SJSA1 (cell line): Measurements from ENCODE around the gene RAI2. TPM values are rescaled to one million over a fixed set of nuclear protein-coding genes. Genes with fewer than 3 reads are reported as not detected.
"Not testable (repeated sequence)": the region's sequence is repeated elsewhere in the genome, so short reads cannot be mapped to it uniquely, and the experiment has no call there.

Experiments
- DNase-seq, 2 experiments: peaks; one replicate each; pipeline ENCODE4 v3.0.0-alpha.2; 2015 to 2020; ENCODE audit warnings: low spot score in 2 of 2, low read depth in 1 of 2
- H3K27ac ChIP-seq: fragments of 250-450 bp; sonication (Bioruptor Pico); 2 replicates; pipeline ENCODE4 v1.5.1; 2020; ENCODE audit warnings: mild to moderate bottlenecking, moderate library complexity
- H3K27me3 ChIP-seq: fragments of 250-450 bp; sonication (Bioruptor Pico); replicated peaks from 2 replicates; pipeline ENCODE4 v1.5.1; 2020; ENCODE audit warnings: mild to moderate bottlenecking, moderate library complexity
- H3K36me3 ChIP-seq: fragments of 250-450 bp; sonication (Bioruptor Pico); 2 replicates; pipeline ENCODE4 v1.5.1; 2020; ENCODE audit warnings: mild to moderate bottlenecking
- H3K4me1 ChIP-seq: fragments of 250-450 bp; sonication (Bioruptor Pico); replicated peaks from 2 replicates; pipeline ENCODE4 v1.6.1; 2021; ENCODE audit warnings: mild to moderate bottlenecking
- H3K4me3 ChIP-seq: fragments of 250-450 bp; sonication (Bioruptor Pico); 2 replicates; pipeline ENCODE4 v1.5.1; 2020; ENCODE audit warnings: mild to moderate bottlenecking
- H3K9me3 ChIP-seq: fragments of 250-450 bp; sonication (Bioruptor Pico); replicated peaks from 2 replicates; pipeline ENCODE4 v1.5.1; 2020; ENCODE audit warnings: mild to moderate bottlenecking
- total RNA-seq: library from RNA; depleted of rRNA; stranded (reverse); fragments of >200 nt; shearing (Covaris generic); gene quantifications from 2 replicates; pipeline ENCODE4 v1.2.3, GENCODE V29; 2014

Gene RAI2
- total RNA-seq, 1 experiment from 2014 or later = 0.13 TPM

DNA sequence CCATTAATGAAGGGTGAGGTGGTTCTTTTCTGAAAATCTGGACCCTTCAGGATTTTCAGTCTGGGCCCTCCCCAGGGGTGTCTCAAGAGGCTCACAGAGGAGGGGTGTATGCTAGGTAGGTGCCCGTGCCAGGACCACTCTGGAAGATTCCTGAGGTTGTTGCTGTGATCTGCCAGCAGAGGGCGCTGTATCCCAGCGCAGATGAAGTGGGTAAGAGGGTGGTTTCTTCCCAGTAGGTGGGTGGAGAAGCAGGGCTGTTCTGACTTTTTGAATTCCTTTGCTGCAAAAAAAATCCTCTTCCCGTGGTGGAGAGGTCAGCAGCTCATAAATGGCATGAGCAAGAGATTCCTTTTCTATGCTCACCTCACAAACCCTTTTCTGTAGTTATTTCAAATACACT is 72.7 kb downstream of the RAI2 start:
- no peaks in the 10 kb centered on the region for H3K27me3 ChIP-seq
- H3K4me1 ChIP-seq = no peaks in the 10 kb centered on the region
- H3K4me3 ChIP-seq = no peak overlapping the region
- peak in 1 of 2 experiments; percentile 19 for DNase-seq
- no peak overlapping the region for H3K27ac ChIP-seq
- no peaks in the 10 kb centered on the region for H3K36me3 ChIP-seq
- no peaks in the 10 kb centered on the region for H3K9me3 ChIP-seq

DNA sequence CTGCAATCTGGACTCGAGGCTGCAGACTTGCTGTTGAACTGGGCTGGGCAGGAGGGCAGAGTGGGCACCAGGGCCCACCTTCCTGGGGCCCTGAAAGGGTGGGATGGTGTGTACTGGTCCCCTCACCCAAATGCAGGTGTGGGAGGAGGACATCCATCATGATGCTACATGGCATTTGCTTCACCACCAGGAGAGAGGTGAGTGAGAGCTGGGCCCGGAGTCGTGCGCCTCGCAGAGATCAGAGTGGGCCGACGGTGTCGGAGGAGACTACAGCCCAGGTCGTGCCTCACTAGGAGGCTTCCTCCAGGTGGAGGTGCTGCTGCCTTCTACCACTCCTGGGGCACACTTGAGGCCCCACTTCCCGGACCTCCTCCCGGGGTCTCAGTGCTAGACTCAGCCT is 73.5 kb downstream of the RAI2 start:
- no peaks in the 10 kb centered on the region for H3K36me3 ChIP-seq
- no peak overlapping the region for H3K4me3 ChIP-seq
- no peak overlapping the region for H3K27ac ChIP-seq
- no peaks in the 10 kb centered on the region for H3K27me3 ChIP-seq
- no peaks in the 10 kb centered on the region for H3K9me3 ChIP-seq
- no peak for DNase-seq
- no peaks in the 10 kb centered on the region for H3K4me1 ChIP-seq

DNA sequence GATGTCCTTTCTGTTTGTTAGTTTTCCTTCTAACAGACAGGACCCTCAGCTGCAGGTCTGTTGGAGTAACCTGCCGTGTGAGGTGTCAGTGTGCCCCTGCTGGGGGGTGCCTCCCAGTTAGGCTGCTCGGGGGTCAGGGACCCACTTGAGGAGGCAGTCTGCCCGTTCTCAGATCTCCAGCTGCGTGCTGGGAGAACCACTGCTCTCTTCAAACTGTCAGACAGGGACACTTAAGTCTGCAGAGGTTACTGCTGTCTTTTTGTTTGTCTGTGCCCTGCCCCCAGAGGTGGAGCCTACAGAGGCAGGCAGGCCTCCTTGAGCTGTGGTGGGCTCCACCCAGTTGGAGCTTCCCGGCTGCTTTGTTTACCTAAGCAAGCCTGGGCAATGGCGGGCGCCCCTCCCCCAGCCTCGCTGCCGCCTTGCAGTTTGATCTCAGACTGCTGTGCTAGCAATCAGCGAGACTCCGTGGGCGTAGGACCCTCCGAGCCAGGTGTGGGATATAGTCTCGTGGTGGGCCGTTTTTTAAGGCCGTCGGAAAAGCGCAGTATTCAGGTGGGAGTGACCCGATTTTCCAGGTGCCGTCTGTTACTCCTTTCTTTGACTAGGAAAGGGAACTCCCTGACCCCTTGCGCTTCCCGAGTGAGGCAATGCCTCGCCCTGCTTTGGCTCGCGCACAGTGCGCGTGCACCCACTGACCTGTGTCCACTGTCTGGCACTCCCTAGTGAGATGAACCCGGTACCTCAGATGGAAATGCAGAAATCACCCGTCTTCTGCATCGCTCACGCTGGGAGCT is 74.3 kb downstream of the RAI2 start:
- not testable (repeated sequence) for DNase-seq, H3K9me3 ChIP-seq, H3K36me3 ChIP-seq, H3K27me3 ChIP-seq, H3K4me1 ChIP-seq, H3K4me3 ChIP-seq, H3K27ac ChIP-seq

DNA sequence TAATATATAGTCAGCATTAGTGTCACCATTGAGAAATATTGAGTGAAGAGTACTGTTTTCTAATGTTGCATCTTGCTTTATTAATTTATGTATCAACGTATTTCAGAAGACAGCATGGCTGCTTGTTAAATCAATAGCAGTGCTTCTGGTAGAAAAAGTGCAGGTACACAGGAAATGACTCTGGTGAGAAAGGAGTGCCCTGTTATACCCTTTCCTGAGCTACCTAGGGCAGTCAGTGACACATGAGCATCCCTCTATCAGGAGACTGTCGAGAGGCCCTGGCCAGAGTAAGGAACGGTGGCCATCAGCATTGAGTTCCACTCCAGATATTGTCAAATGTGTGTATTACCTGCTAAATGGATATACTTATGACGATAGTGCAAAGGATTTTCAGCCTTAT is 81.7 kb downstream of the RAI2 start:
- no peak overlapping the region for H3K4me3 ChIP-seq
- H3K27me3 ChIP-seq = no peaks in the 10 kb centered on the region
- no peaks in the 10 kb centered on the region for H3K36me3 ChIP-seq
- no peak for DNase-seq
- no peak overlapping the region for H3K27ac ChIP-seq
- H3K4me1 ChIP-seq = no peaks in the 10 kb centered on the region
- no peaks in the 10 kb centered on the region for H3K9me3 ChIP-seq

DNA sequence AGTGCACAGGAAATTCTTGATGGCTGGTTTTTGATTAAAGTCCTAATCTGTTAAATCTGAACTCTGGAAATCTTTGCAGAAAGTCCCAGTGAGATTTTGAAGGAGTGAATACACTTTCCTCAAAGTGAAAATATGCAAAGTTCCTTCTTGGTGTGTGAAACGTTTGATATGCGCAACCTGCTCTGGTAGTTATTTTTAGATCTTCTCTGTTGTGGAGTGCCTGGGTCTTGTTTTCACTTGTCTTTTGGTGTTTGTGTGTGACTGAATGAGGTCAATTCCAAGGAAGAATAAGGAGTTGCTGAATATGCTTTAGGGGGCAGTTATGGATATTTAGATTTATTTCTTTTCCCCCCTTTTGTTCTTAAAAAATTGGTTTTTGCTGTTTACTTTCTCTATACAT is 82.1 kb downstream of the RAI2 start:
- Histone ChIP-seq H3K27me3 (no peaks in the 10 kb centered on the region), H3K4me3 (no peak overlapping the region), H3K9me3 (no peaks in the 10 kb centered on the region), H3K4me1 (no peaks in the 10 kb centered on the region), H3K27ac (no peak overlapping the region), H3K36me3 (no peaks in the 10 kb centered on the region)
- no peak for DNase-seq

DNA sequence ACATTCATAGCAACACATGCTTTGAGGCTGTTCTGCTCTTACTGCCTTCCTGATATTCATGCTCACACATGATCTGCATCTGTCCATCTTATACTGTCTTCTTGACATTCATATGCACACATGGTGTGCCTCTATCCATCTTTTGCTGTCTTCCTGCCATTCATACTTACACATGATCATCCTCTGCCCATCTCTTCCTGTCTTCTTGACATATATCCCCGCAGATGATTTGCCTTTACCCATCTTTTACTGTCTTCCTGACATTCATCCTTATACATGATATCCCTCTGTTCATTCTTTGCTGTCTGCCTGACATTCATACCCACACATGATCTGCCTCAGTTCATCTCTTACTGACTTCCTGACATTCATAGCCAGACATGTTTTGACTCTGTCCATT is 87.0 kb downstream of the RAI2 start:
- Histone ChIP-seq H3K9me3 (no peaks in the 10 kb centered on the region), H3K4me3 (no peak overlapping the region), H3K4me1 (no peaks in the 10 kb centered on the region), H3K36me3 (no peaks in the 10 kb centered on the region), H3K27me3 (no peaks in the 10 kb centered on the region), H3K27ac (no peak overlapping the region)
- DNase-seq = no peak

DNA sequence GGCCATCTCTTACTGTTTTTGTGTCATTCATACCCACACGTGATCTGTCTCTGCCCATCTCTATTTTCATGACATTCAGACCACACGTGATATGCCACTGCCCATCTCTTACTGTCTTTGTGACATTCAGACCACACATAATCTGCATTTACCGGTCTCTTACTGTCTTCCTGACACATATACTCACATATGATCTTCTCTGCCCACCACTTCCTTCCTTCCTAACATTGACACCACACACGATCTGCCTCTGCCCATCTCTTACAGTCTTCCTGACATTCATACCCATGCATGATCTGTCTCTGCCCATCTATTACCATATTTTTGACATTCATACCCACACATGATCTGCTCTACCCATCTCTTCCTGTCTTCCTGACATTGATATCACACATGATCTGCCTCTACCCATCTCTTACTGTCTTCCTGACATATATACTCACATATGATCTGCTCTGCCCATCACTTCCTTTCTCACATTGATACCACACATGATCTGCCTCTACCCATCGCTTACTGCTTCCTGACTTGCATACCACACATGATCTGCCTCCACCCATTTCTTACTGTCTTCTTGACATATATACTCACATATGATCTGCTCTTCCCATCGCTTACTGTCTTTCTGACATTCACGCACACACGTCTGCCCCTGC is 87.7 kb downstream of the RAI2 start:
- Histone ChIP-seq H3K36me3 (no peaks in the 10 kb centered on the region), H3K27ac (no peak overlapping the region)

DNA sequence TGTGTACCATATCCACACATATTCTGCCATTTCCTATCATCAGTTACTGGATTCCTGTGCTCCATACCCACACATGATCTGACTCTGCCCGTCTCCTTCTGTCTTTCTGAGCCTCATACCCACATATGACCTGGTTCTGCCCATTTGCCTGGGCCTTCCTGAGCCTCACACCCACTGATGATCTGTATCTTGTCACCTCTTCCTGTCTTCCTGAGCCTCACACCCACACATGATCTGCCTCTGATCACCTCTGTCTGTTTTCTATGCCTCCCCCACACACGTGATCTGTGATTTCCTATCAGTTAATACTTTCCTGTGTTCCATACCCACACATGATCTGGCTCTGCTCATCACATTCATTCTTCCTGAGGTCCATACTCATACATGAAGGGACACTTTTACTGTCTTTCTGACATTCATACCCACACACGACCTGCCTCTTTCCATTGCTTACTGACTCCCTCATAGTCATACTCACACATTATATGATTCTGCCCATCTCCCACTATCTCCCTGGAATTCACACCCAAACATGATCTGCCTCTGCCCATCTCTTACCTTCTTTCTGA is 91.3 kb downstream of the RAI2 start:
- DNase-seq = no peak
- Histone ChIP-seq H3K27me3 (no peaks in the 10 kb centered on the region), H3K27ac (no peak overlapping the region), H3K4me1 (no peaks in the 10 kb centered on the region), H3K9me3 (no peaks in the 10 kb centered on the region), H3K4me3 (no peak overlapping the region), H3K36me3 (no peaks in the 10 kb centered on the region)

More for the DNA sequence above, 87.7 kb downstream of the RAI2 start:
- no peaks in the 10 kb centered on the region for H3K9me3 ChIP-seq
- no peak for DNase-seq
- H3K4me3 ChIP-seq = no peak overlapping the region
- no peaks in the 10 kb centered on the region for H3K4me1 ChIP-seq
- H3K27me3 ChIP-seq = no peaks in the 10 kb centered on the region

DNA sequence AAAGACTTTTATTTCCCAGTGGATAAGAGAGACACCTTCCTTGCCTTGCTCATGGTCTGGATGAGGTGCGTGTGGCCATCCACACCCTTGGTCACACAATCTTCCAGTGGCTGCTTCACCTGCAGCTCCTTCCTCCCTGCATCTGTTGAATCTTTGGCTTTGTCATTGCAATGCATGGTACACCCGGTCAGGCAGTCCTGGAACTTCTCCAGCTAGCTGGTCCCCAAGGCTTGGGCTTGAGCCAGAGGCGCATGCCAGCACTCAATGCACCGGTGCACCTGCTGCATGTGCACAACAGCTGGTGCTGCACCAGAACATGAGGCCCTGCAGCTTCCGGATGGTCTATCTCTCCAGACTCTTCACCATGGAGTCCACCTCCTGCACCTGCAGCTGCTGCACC is 92.1 kb downstream of the RAI2 start:
- no peak for DNase-seq
- H3K27ac ChIP-seq = no peak overlapping the region
- no peaks in the 10 kb centered on the region for H3K9me3 ChIP-seq
- no peak overlapping the region for H3K4me3 ChIP-seq
- no peaks in the 10 kb centered on the region for H3K36me3 ChIP-seq
- H3K27me3 ChIP-seq = no peaks in the 10 kb centered on the region
- no peaks in the 10 kb centered on the region for H3K4me1 ChIP-seq

DNA sequence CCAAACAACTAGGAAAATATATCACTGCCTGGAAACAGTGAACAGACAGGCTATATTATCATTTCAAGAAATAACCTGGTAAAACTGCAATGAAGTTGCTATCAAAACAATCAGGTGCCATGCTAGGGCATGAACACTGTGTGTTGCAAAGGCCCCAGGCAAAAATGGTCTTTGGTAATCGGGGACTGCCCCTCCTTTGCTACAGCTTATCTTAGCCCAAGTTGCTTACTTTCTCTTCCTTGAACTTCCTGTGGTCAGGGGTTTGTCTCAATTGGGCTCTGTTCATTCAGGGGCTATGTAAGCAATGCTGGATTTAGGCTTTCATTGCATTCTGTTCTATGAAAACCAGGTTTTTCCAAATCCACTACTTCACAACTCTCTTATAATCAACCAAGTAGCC is 93.4 kb downstream of the RAI2 start:
- Histone ChIP-seq H3K36me3 (no peaks in the 10 kb centered on the region), H3K4me1 (no peaks in the 10 kb centered on the region), H3K27me3 (no peaks in the 10 kb centered on the region), H3K9me3 (no peaks in the 10 kb centered on the region), H3K4me3 (no peak overlapping the region), H3K27ac (no peak overlapping the region)
- no peak for DNase-seq

DNA sequence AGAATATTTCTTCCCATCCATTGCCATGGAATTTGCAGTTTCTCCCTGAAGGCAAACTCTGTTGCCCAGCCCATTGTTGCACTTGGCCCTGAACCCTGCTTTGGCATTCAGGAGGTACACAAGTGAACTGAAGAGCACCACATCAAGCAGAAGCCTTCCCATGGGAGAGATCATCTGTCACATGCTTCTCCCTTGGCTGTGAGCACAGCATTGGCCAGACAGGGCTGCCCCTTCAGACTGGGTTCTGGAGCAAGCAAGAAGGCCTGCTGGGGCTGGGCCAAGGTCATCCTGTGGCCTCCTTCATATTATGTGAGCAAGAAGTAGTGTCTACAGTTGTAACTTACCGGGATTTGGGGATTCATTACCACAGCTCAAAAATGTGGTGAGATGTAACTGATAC is 101.1 kb downstream of the RAI2 start:
- no peak overlapping the region for H3K4me3 ChIP-seq
- no peak for DNase-seq
- H3K9me3 ChIP-seq = no peaks in the 10 kb centered on the region
- H3K27me3 ChIP-seq = no peaks in the 10 kb centered on the region
- H3K27ac ChIP-seq = no peak overlapping the region
- no peaks in the 10 kb centered on the region for H3K4me1 ChIP-seq
- no peaks in the 10 kb centered on the region for H3K36me3 ChIP-seq

DNA sequence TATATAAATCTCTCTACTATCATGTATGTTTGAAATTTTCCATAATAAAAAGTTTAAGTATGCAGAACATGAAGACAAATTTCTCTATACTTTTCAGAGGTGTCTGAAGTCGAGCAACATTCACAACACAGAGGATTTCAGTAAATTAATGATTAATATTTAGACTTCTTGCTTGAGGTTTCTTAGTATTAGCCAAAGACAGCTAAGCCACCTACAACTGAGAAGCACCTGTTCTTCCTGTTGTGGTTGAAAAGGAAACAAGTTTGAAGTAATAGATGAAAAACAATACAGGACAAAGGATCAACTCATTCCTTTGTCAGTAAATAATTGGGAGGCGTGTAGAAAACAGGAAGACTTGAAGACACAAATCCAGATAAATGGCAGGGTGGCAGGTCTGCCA is 102.7 kb downstream of the RAI2 start:
- Histone ChIP-seq H3K27ac (no peak overlapping the region), H3K36me3 (no peaks in the 10 kb centered on the region), H3K9me3 (no peaks in the 10 kb centered on the region), H3K27me3 (no peaks in the 10 kb centered on the region), H3K4me1 (no peaks in the 10 kb centered on the region), H3K4me3 (no peak overlapping the region)
- no peak for DNase-seq

DNA sequence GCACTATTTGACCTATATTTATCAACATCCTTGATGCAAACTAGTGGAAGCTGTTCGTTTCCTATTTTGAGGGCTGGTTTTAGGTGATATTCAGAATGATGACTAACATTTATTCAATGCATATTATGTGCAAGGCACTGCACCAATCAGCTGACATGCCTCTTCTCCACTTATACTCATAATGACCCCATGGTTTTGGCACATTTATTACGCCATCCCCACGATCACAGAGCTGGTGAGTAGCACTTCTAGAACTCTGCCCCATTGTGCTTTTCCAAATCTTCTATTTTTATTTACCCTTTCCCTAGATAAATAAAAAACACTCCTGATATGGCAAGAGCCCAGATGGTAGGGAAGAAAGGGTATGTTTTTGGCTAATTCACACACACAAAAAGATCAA is 110.7 kb downstream of the RAI2 start:
- no peak overlapping the region for H3K4me3 ChIP-seq

More for the DNA sequence above, 110.7 kb downstream of the RAI2 start:
- Histone ChIP-seq H3K36me3 (peaks cover 6% of the 10 kb centered on the region; the same call in 1 of the 2 replicates), H3K4me1 (no peaks in the 10 kb centered on the region), H3K9me3 (no peaks in the 10 kb centered on the region), H3K27me3 (no peaks in the 10 kb centered on the region), H3K27ac (no peak overlapping the region)
- no peak for DNase-seq
